Left renal pelvis (tissue), 4 donors: Measurements from ENCODE around the gene LMBR1. TPM values are rescaled to one million over a fixed set of nuclear protein-coding genes. Genes with fewer than 3 reads are reported as not detected.
A peak's percentile ranks its signal among the peaks of the same experiment; 100 is the strongest.
"Not testable (repeated sequence)": the region's sequence is repeated elsewhere in the genome, so short reads cannot be mapped to it uniquely, and the experiment has no call there.

Experiments
- DNase-seq, 4 donors: peaks; one replicate each; pipeline ENCODE4 v3.0.0-alpha.2; 2013; ENCODE audit warnings: low read depth in 4 of 4, low spot score in 3 of 4
- polyA plus RNA-seq, 4 donors: library from polyadenylated mRNA; unstranded; fragments of 120-200 nt; gene quantifications; one replicate each; pipeline ENCODE4 v1.2.1, GENCODE V29; 2013; ENCODE audit not compliant: insufficient read length in 4 of 4

The LMBR1 gene
- polyA plus RNA-seq, 4 donors = 39.0 to 53.7 (median 47.3) TPM

GRCh38 chr7:156666368-156667109 lies 226.4 kb downstream of the LMBR1 start:
- DNase-seq = no peak

GRCh38 chr7:156665101-156665500 lies 227.9 kb downstream of the LMBR1 start:
- DNase-seq = no peak

- no peak for DNase-seq
These were observed 230.7 kb downstream of the LMBR1 start for GRCh38 chr7:156662277-156662676.

GRCh38 chr7:156661637-156662036 lies 231.3 kb downstream of the LMBR1 start:
- no peak for DNase-seq

- DNase-seq = no peak
These were observed 233.0 kb downstream of the LMBR1 start for GRCh38 chr7:156659961-156660360.

GRCh38 chr7:156659203-156659602 lies 233.8 kb downstream of the LMBR1 start:
- no peak for DNase-seq

- DNase-seq = no peak
These were observed 235.3 kb downstream of the LMBR1 start for GRCh38 chr7:156657681-156658080.

- no peak for DNase-seq
These were observed 236.4 kb downstream of the LMBR1 start for GRCh38 chr7:156656598-156656997.

- DNase-seq = no peak
These were observed 237.0 kb downstream of the LMBR1 start for GRCh38 chr7:156655983-156656382.

GRCh38 chr7:156655251-156655650 lies 237.7 kb downstream of the LMBR1 start:
- DNase-seq = no peak

GRCh38 chr7:156654511-156655234 lies 238.3 kb downstream of the LMBR1 start:
- no peak for DNase-seq

GRCh38 chr7:156652886-156653568 lies 240.0 kb downstream of the LMBR1 start:
- no peak for DNase-seq

GRCh38 chr7:156651474-156651873 lies 241.5 kb downstream of the LMBR1 start:
- DNase-seq = no peak

- DNase-seq = no peak
These were observed 242.9 kb downstream of the LMBR1 start for GRCh38 chr7:156650042-156650441.

- DNase-seq = not testable (repeated sequence)
These were observed 245.7 kb downstream of the LMBR1 start for GRCh38 chr7:156647330-156647729.

- DNase-seq = no peak
These were observed 250.5 kb downstream of the LMBR1 start for GRCh38 chr7:156642306-156643045.

- DNase-seq = no peak
These were observed 252.0 kb downstream of the LMBR1 start for GRCh38 chr7:156640949-156641485.

GRCh38 chr7:156640257-156640948 lies 252.6 kb downstream of the LMBR1 start, which contains the start of gene RNF32:
Gene RNF32, plus strand, starts transcription at chr7:156640774. Its CDS starts 3,104 bp downstream, at chr7:156643878.
- DNase-seq = peak; percentile 80 to 86 (median 86)

- DNase-seq = peak in 1 of 4 donors; percentile 31
These were observed 253.3 kb downstream of the LMBR1 start for GRCh38 chr7:156639426-156640256.
